Fibroblast of mammary gland (primary cell): ENCODE measurements around the gene ATP11A.

Experiments
- DNase-seq: peaks from one replicate; pipeline ENCODE4 v3.0.0-alpha.2; 2010; ENCODE audit warnings: low read depth
- H3K4me3 ChIP-seq: 2 replicates; pipeline ENCODE4 v1.5.1; 2011; ENCODE audit warnings: low read depth, mild to moderate bottlenecking, low read length, moderate library complexity; ENCODE audit not compliant: control insufficient read depth
- CTCF ChIP-seq: conservative IDR thresholded peaks from 2 replicates; pipeline ENCODE4 v1.5.1; 2011; ENCODE audit warnings: low read depth, low read length, inconsistent platforms; ENCODE audit not compliant: control insufficient read depth, insufficient read depth

ATP11A gene

GRCh38 chr13:112692104-112692503 lies 2.3 kb downstream of the ATP11A start:
- no peak for DNase-seq
- TF ChIP-seq CTCF = no peak
- H3K4me3 ChIP-seq = no peak overlapping the region

- DNase-seq = no peak
- H3K4me3 ChIP-seq = no peak overlapping the region
- TF ChIP-seq CTCF = no peak
Observed at GRCh38 chr13:112692586-112692985, 2.7 kb downstream of the ATP11A start.

GRCh38 chr13:112693831-112694497 lies 4.1 kb downstream of the ATP11A start:
- DNase-seq = peak; percentile 83
- no peak overlapping the region for H3K4me3 ChIP-seq
- no peak for TF ChIP-seq CTCF

GRCh38 chr13:112695121-112695520 lies 5.3 kb downstream of the ATP11A start:
- TF ChIP-seq CTCF = no peak
- DNase-seq = no peak

GRCh38 chr13:112696001-112696868 lies 6.4 kb downstream of the ATP11A start:
- no peak for DNase-seq
- no peak for TF ChIP-seq CTCF

More at GRCh38 chr13:112695121-112695520, 5.3 kb downstream of the ATP11A start:
- no peak overlapping the region for H3K4me3 ChIP-seq

GRCh38 chr13:112696869-112697465 lies 7.1 kb downstream of the ATP11A start:
- TF ChIP-seq CTCF = no peak
- DNase-seq = no peak
- H3K4me3 ChIP-seq = no peak overlapping the region

More at GRCh38 chr13:112696001-112696868, 6.4 kb downstream of the ATP11A start:
- no peak overlapping the region for H3K4me3 ChIP-seq
